GM06990 (cell line): Measurements from ENCODE around the gene DISC1.

Experiments
- DNase-seq: peaks from one replicate; pipeline ENCODE4 v3.0.0-alpha.2; 2011; ENCODE audit not compliant: insufficient read length; ENCODE audit errors: extremely low read depth
- H3K27me3 ChIP-seq: replicated peaks from 2 replicates; pipeline ENCODE4 v1.6.0; 2011; ENCODE audit warnings: low read length; ENCODE audit not compliant: control insufficient read depth, insufficient read depth
- H3K36me3 ChIP-seq: 2 replicates; pipeline ENCODE4 v1.5.1; 2011; ENCODE audit warnings: low read length; ENCODE audit not compliant: control insufficient read depth, insufficient read depth
- H3K4me3 ChIP-seq: replicated peaks from 2 replicates; pipeline ENCODE4 v1.5.1; 2011; ENCODE audit warnings: low read depth, mild to moderate bottlenecking, control low read depth, low read length
- CTCF ChIP-seq: IDR thresholded peaks from 2 replicates; pipeline ENCODE4 v1.5.1; 2011; ENCODE audit warnings: low read length, control low read depth, mild to moderate bottlenecking, inconsistent platforms; ENCODE audit not compliant: insufficient read depth, poor library complexity, severe bottlenecking

The DISC1 gene

GRCh38 chr1:231731268-231731667 is 104.7 kb downstream of the DISC1 start:
- DNase-seq = no peak
- no peak for TF ChIP-seq CTCF

DNA sequence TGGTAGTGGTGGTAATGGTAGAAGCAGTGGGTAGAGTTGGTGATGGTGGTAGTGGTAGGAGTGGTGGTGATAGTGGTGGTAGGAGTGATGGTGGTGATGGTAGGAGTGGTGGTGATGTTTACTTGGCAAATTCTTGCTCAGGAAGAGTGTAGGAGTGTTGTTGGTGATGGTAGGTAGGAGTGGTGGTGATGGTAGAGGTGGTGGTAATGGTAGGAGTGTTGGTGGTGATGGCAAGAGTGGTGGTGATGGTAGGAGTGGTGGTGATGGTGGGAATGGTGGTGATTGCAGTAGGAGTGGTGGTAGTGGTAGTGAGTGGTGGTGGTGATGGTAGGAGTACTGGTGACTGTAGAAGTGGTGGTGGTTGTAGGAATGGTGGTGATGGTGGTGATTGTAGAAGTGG is 106.5 kb downstream of the DISC1 start:
- no peak for DNase-seq
- no peak for TF ChIP-seq CTCF
- no peak overlapping the region for H3K4me3 ChIP-seq
- H3K27me3 ChIP-seq = no peaks in the 10 kb centered on the region
- H3K36me3 ChIP-seq = no peaks in the 10 kb centered on the region

More at GRCh38 chr1:231731268-231731667, 104.7 kb downstream of the DISC1 start:
- H3K27me3 ChIP-seq = no peaks in the 10 kb centered on the region
- no peaks in the 10 kb centered on the region for H3K36me3 ChIP-seq
- no peak overlapping the region for H3K4me3 ChIP-seq

GRCh38 chr1:231733672-231734071 is 107.1 kb downstream of the DISC1 start:
- Histone ChIP-seq H3K36me3 (no peaks in the 10 kb centered on the region), H3K27me3 (no peaks in the 10 kb centered on the region), H3K4me3 (no peak overlapping the region)
- DNase-seq = no peak
- no peak for TF ChIP-seq CTCF

DNA sequence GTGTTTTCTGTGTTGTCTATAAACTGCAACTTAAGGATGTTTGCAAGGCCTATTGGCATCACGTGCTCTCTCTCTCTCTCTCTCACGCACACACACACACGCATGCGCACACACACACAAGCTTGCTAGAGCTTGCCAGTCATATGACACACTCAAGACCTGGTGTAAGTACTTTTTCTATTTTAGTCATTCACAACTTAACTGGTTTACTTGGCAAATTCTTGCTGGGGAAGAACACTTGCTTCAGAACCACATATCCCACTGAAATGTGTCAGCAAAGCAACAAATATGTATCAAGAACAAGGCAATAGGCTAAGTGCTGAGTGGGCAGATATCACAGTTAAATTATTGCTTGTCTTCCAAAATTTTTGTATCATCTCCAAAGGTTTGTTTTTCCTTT is 107.8 kb downstream of the DISC1 start:
- DNase-seq = no peak
- Histone ChIP-seq H3K27me3 (no peaks in the 10 kb centered on the region), H3K4me3 (no peak overlapping the region), H3K36me3 (no peaks in the 10 kb centered on the region)
- TF ChIP-seq CTCF = no peak

- TF ChIP-seq CTCF = no peak
- Histone ChIP-seq H3K4me3 (no peak overlapping the region), H3K27me3 (no peaks in the 10 kb centered on the region), H3K36me3 (no peaks in the 10 kb centered on the region)
- no peak for DNase-seq
These were observed 108.8 kb downstream of the DISC1 start for GRCh38 chr1:231735411-231735810.

DNA sequence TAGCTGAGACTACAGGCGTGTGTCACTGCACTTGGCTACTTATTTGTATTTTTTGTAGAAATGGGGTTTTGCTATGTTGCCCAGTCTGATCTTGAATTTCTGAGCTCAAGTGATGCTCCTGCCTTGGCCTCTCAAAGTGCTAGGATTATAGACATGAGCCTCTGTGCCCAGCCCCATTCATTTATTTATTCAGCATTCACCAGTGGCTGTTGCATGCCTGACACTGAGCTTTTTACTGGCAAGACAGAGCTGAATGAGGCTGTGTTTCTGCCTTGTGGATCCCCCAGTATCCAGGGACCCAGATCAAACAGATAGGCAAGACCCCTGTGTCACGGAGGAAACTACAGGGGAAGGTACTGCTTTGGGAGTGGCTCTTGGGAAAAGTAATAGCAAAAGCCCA is 109.4 kb downstream of the DISC1 start:
- TF ChIP-seq CTCF = no peak
- no peaks in the 10 kb centered on the region for H3K36me3 ChIP-seq
- no peak overlapping the region for H3K4me3 ChIP-seq
- H3K27me3 ChIP-seq = no peaks in the 10 kb centered on the region
- DNase-seq = no peak
